Measurements from ENCODE around the gene DCTN4.

- TF ChIP-seq TAF1 (IDR thresholded peaks at IDR 0.05; ENCODE audit: low read depth, low read length) (no peak), POLR2A (IDR thresholded peaks at IDR 0.05; ENCODE audit: low read depth, low read length) (no peak), POLR2AphosphoS5 (IDR thresholded peaks at IDR 0.05; ENCODE audit: low read depth, low read length) (no peak), POU2F2 (IDR thresholded peaks at IDR 0.05; ENCODE audit: low read depth, low read length) (no peak), PAX5 (IDR thresholded peaks at IDR 0.05; ENCODE audit: insufficient read depth, low read length, severe bottlenecking) (no peak)
These were observed 100.0 kb downstream of the DCTN4 start for GRCh38 chr5:150658699-150659265.

All from GM12891 (cell line).